K562 (cell line): ENCODE data around the gene HEXIM2. TPM values are rescaled to one million over a fixed set of nuclear protein-coding genes. Genes with fewer than 3 reads are reported as not detected.

Experiments used
- ARNT ChIP-seq, 2 experiments: fragments of 450-650 bp; IDR thresholded peaks; 2 replicates each; pipeline ENCODE4 v1.6.1; 2016; ENCODE audit warnings: mild to moderate bottlenecking in 1 of 2
- BDP1 ChIP-seq: IDR thresholded peaks from 3 replicates; pipeline ENCODE4 v1.6.1; 2011; ENCODE audit not compliant: insufficient read length, insufficient read depth
- HDAC3 ChIP-seq: fragments of 450-650 bp; IDR thresholded peaks from 2 replicates; pipeline ENCODE4 v1.6.1; 2018; ENCODE audit warnings: borderline replicate concordance, mild to moderate bottlenecking, moderate library complexity; ENCODE audit not compliant: partially characterized antibody
- MAFF ChIP-seq: IDR thresholded peaks from 2 replicates; pipeline ENCODE4 v1.6.1; 2012; ENCODE audit warnings: low read length, improper control_type of control experiment
- MBD2 ChIP-seq: sonication (generic); IDR thresholded peaks from 2 replicates; pipeline ENCODE4 v1.6.1; 2016; ENCODE audit warnings: low read depth, borderline replicate concordance
- PPARD ChIP-seq: fragments of 250-450 bp; sonication (Bioruptor Pico); IDR thresholded peaks from 2 replicates; pipeline ENCODE4 v1.8.0; 2022; ENCODE audit warnings: inconsistent platforms, mild to moderate bottlenecking, moderate library complexity
- ZBTB33 ChIP-seq: sonication (generic); formaldehyde crosslinking; IDR thresholded peaks from 2 replicates; pipeline ENCODE4 v1.8.1; 2023; ENCODE audit warnings: mild to moderate bottlenecking, missing genetic modification reagents
- ZBTB40 ChIP-seq, 2 experiments: fragments of 450-650 bp in 1 of 2; sonication (generic) in 1 of 2; formaldehyde crosslinking in 1 of 2; IDR thresholded peaks; 2 replicates each; pipeline versions ENCODE4 v1.7.1 to v1.9.0; 2016 to 2022; ENCODE audit warnings: inconsistent platforms in 1 of 2, mild to moderate bottlenecking in 1 of 2, missing genetic modification reagents in 1 of 2
- ZNF41 ChIP-seq: fragments of 250-450 bp; sonication (Bioruptor Pico); conservative IDR thresholded peaks from 2 replicates; pipeline ENCODE4 v1.4.0; 2020; ENCODE audit warnings: mild to moderate bottlenecking
- ZNF668 ChIP-seq: fragments of 250-450 bp; sonication (Bioruptor Pico); IDR thresholded peaks from 2 replicates; pipeline ENCODE4 v1.8.0; 2022; ENCODE audit warnings: mild to moderate bottlenecking, inconsistent platforms
- polyA plus RNA-seq, 8 experiments: library from polyadenylated mRNA; depleted of rRNA in 4 of 8; stranded (reverse) in 5 of 8; unstranded in 3 of 8; fragments of >200 nt; fragmentation: Nextera tagmentation in 2 of 8; fragmentation: Illumina TruSeq in 1 of 8; extraction: Ambion mirVana in 2 of 8; extraction: Trizol in 1 of 8; gene quantifications; 2 replicates each; pipeline versions ENCODE4 v1.2.1 to v1.2.3, GENCODE V29; 2011 to 2014; ENCODE audit warnings: inconsistent platforms in 1 of 8, missing spikeins in 1 of 8
- total RNA-seq, 7 experiments: library from RNA; depleted of rRNA in 6 of 7; stranded (reverse); fragments of >200 nt in 6 of 7; fragmentation: Illumina TruSeq in 2 of 7; extraction: Trizol in 2 of 7; gene quantifications; 2 replicates each; pipeline versions ENCODE4 v1.2.1 to v1.2.3, GENCODE V29; 2011 to 2021; ENCODE audit warnings: low replicate concordance in 1 of 7
- TF ChIP-seq, protein P1 (sequence below): IDR thresholded peaks from 3 replicates; pipeline ENCODE4 v1.6.1; 2011; ENCODE audit warnings: borderline replicate concordance, mild to moderate bottlenecking, moderate library complexity; ENCODE audit not compliant: insufficient read length; ENCODE audit errors: extremely low read depth
- TF ChIP-seq, protein P2 (sequence below): sonication (generic); formaldehyde crosslinking; IDR thresholded peaks from 2 replicates; pipeline ENCODE4 v1.8.0; 2022; ENCODE audit warnings: mild to moderate bottlenecking, missing genetic modification reagents

The HEXIM2 gene
- total and polyA plus RNA-seq, 9 of the 15 experiments (the other 6 are each of a cell fraction or from before 2014, with no cell fraction given): 0.69 to 3.4 (median 1.1) TPM; not detected in 2

DNA sequence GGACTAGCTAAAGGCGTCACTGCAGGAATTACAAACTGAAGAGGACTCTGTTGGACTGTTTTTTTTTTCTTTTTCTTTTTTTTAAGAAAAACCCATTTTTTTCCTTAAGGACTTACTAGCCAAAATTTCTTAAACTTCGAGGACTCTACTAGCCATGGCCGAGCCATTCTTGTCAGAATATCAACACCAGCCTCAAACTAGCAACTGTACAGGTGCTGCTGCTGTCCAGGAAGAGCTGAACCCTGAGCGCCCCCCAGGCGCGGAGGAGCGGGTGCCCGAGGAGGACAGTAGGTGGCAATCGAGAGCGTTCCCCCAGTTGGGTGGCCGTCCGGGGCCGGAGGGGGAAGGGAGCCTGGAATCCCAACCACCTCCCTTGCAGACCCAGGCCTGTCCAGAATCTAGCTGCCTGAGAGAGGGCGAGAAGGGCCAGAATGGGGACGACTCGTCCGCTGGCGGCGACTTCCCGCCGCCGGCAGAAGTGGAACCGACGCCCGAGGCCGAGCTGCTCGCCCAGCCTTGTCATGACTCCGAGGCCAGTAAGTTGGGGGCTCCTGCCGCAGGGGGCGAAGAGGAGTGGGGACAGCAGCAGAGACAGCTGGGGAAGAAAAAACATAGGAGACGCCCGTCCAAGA lies 12.5 kb upstream of the HEXIM2 start (continued):
- TF ChIP-seq, protein P1, sequence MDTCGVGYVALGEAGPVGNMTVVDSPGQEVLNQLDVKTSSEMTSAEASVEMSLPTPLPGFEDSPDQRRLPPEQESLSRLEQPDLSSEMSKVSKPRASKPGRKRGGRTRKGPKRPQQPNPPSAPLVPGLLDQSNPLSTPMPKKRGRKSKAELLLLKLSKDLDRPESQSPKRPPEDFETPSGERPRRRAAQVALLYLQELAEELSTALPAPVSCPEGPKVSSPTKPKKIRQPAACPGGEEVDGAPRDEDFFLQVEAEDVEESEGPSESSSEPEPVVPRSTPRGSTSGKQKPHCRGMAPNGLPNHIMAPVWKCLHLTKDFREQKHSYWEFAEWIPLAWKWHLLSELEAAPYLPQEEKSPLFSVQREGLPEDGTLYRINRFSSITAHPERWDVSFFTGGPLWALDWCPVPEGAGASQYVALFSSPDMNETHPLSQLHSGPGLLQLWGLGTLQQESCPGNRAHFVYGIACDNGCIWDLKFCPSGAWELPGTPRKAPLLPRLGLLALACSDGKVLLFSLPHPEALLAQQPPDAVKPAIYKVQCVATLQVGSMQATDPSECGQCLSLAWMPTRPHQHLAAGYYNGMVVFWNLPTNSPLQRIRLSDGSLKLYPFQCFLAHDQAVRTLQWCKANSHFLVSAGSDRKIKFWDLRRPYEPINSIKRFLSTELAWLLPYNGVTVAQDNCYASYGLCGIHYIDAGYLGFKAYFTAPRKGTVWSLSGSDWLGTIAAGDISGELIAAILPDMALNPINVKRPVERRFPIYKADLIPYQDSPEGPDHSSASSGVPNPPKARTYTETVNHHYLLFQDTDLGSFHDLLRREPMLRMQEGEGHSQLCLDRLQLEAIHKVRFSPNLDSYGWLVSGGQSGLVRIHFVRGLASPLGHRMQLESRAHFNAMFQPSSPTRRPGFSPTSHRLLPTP: no peak
- TF ChIP-seq ARNT (IDR thresholded peaks at IDR 0.05): no peak
- TF ChIP-seq, protein P2, sequence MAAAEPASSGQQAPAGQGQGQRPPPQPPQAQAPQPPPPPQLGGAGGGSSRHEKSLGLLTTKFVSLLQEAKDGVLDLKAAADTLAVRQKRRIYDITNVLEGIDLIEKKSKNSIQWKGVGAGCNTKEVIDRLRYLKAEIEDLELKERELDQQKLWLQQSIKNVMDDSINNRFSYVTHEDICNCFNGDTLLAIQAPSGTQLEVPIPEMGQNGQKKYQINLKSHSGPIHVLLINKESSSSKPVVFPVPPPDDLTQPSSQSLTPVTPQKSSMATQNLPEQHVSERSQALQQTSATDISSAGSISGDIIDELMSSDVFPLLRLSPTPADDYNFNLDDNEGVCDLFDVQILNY (CRISPR knock-in tag): no peak
- no peak for TF ChIP-seq BDP1
- TF ChIP-seq HDAC3: no peak
- TF ChIP-seq ZNF668 (CRISPR knock-in tag): no peak
- TF ChIP-seq ZBTB33: no peak; the same call in 1 of the 2 replicates
- no peak for TF ChIP-seq MAFF
- no peak for TF ChIP-seq PPARD (CRISPR knock-in tag)
- TF ChIP-seq MBD2: no peak
- no peak for TF ChIP-seq ZNF41 (CRISPR knock-in tag)
- no peak for TF ChIP-seq ZBTB40 (IDR thresholded peaks at IDR 0.05)
- TF ChIP-seq ZBTB40 (CRISPR knock-in tag; IDR thresholded peaks at IDR 0.05): no peak
